ENCODE data around the gene NINJ1.
A peak's percentile ranks its signal among the peaks of the same experiment; 100 is the strongest.
"Not testable (repeated sequence)": the region's sequence is repeated elsewhere in the genome, so short reads cannot be mapped to it uniquely, and the experiment has no call there.

The NINJ1 gene

GRCh38 chr9:93149361-93149760, 15.3 kb upstream of the NINJ1 start:
- Histone ChIP-seq H2BK120ac (ENCODE audit: insufficient read depth, low read length, poor library complexity) (no peak overlapping the region), H2BK5ac (ENCODE audit: low read depth, low read length, poor library complexity) (no peak overlapping the region), H3K36me3 (ENCODE audit: control insufficient read depth in 1 of 2, insufficient read depth in 2 of 2, low read length in 2 of 2) (no peaks in the 10 kb centered on the region), H4K91ac (ENCODE audit: low read depth, low read length) (no peak overlapping the region), H3K4me2 (ENCODE audit: low read length) (no peak overlapping the region), H2AK5ac (ENCODE audit: low read length) (no peak overlapping the region), H3K79me1 (ENCODE audit: low read length) (no peaks in the 10 kb centered on the region), H3K9me3 (ENCODE audit: insufficient read depth, low read depth, low read length) (peaks cover 6% of the 10 kb centered on the region), H4K12ac (ENCODE audit: low read depth, low read length) (no peak overlapping the region), H3K18ac (ENCODE audit: low read length) (no peak overlapping the region), H3K27ac (ENCODE audit: low read depth, low read length) (no peak overlapping the region), H2BK12ac (ENCODE audit: low read length) (no peak overlapping the region), H4K8ac (ENCODE audit: low read depth, low read length) (no peak overlapping the region), H3K9ac (ENCODE audit: low read length) (no peak overlapping the region), H3K14ac (ENCODE audit: low read length) (no peak overlapping the region), H3K23ac (ENCODE audit: low read length) (no peak overlapping the region), H2AFZ (ENCODE audit: insufficient read depth, low read length, poor library complexity) (no peak overlapping the region), H3K4me3 (ENCODE audit: low read depth, low read length) (no peak overlapping the region), H3K27me3 (ENCODE audit: insufficient read depth, low read length) (no peaks in the 10 kb centered on the region), H3K4ac (ENCODE audit: low read depth, low read length) (no peak overlapping the region), H3K79me2 (ENCODE audit: control insufficient read depth, insufficient read depth, low read length, poor library complexity) (no peaks in the 10 kb centered on the region), H3K4me1 (ENCODE audit: control insufficient read depth in 1 of 2, insufficient read depth in 2 of 2, low read length in 2 of 2) (no peaks in the 10 kb centered on the region)
- no CpG with 5 or more reads among the region's 1 CpG for WGBS (ENCODE audit: extremely low coverage, insufficient coverage, insufficient read length)
- DNase-seq: peak in 1 of 2 donors; percentile 35

GRCh38 chr9:93148721-93149120, 14.7 kb upstream of the NINJ1 start:
- no peak overlapping the region for H2AK5ac ChIP-seq (ENCODE audit: low read length)
- H3K79me2 ChIP-seq (ENCODE audit: control insufficient read depth, insufficient read depth, low read length, poor library complexity): no peaks in the 10 kb centered on the region
- H3K9me3 ChIP-seq (ENCODE audit: insufficient read depth, low read depth, low read length): peaks cover 5% of the 10 kb centered on the region
- no peak overlapping the region for H3K23ac ChIP-seq (ENCODE audit: low read length)
- H3K4me2 ChIP-seq (ENCODE audit: low read length): no peak overlapping the region
- no peak overlapping the region for H3K18ac ChIP-seq (ENCODE audit: low read length)
- no peak for DNase-seq
- H3K36me3 ChIP-seq (ENCODE audit: control insufficient read depth in 1 of 2, insufficient read depth in 2 of 2, low read length in 2 of 2): no peaks in the 10 kb centered on the region
- H2AFZ ChIP-seq (ENCODE audit: insufficient read depth, low read length, poor library complexity): no peak overlapping the region
- H2BK5ac ChIP-seq (ENCODE audit: low read depth, low read length, poor library complexity): no peak overlapping the region
- H4K8ac ChIP-seq (ENCODE audit: low read depth, low read length): no peak overlapping the region
- H3K4ac ChIP-seq (ENCODE audit: low read depth, low read length): no peak overlapping the region
- no peak overlapping the region for H2BK12ac ChIP-seq (ENCODE audit: low read length)
- H4K91ac ChIP-seq (ENCODE audit: low read depth, low read length): no peak overlapping the region
- WGBS (ENCODE audit: extremely low coverage, insufficient coverage, insufficient read length): no CpG with 5 or more reads among the region's 2 CpGs
- no peak overlapping the region for H3K9ac ChIP-seq (ENCODE audit: low read length)
- peaks cover 0 to 3% of the 10 kb centered on the region in 2 experiments for H3K4me1 ChIP-seq (ENCODE audit: control insufficient read depth in 1 of 2, insufficient read depth in 2 of 2, low read length in 2 of 2)
- H3K4me3 ChIP-seq (ENCODE audit: low read depth, low read length): no peak overlapping the region
- no peak overlapping the region for H3K14ac ChIP-seq (ENCODE audit: low read length)
- H2BK120ac ChIP-seq (ENCODE audit: insufficient read depth, low read length, poor library complexity): no peak overlapping the region
- no peaks in the 10 kb centered on the region for H3K79me1 ChIP-seq (ENCODE audit: low read length)
- H3K27me3 ChIP-seq (ENCODE audit: insufficient read depth, low read length): no peaks in the 10 kb centered on the region
- no peak overlapping the region for H4K12ac ChIP-seq (ENCODE audit: low read depth, low read length)
- H3K27ac ChIP-seq (ENCODE audit: low read depth, low read length): no peak overlapping the region

GRCh38 chr9:93147632-93148031, 13.6 kb upstream of the NINJ1 start:
- Histone ChIP-seq H4K12ac (ENCODE audit: low read depth, low read length) (no peak overlapping the region), H2BK12ac (ENCODE audit: low read length) (no peak overlapping the region), H3K9ac (ENCODE audit: low read length) (no peak overlapping the region), H4K91ac (ENCODE audit: low read depth, low read length) (no peak overlapping the region), H2BK120ac (ENCODE audit: insufficient read depth, low read length, poor library complexity) (no peak overlapping the region), H3K4me2 (ENCODE audit: low read length) (no peak overlapping the region), H3K36me3 (ENCODE audit: control insufficient read depth in 1 of 2, insufficient read depth in 2 of 2, low read length in 2 of 2) (no peaks in the 10 kb centered on the region), H3K79me1 (ENCODE audit: low read length) (no peaks in the 10 kb centered on the region), H3K27me3 (ENCODE audit: insufficient read depth, low read length) (no peaks in the 10 kb centered on the region), H3K14ac (ENCODE audit: low read length) (no peak overlapping the region), H3K27ac (ENCODE audit: low read depth, low read length) (no peak overlapping the region), H3K23ac (ENCODE audit: low read length) (no peak overlapping the region), H3K4me1 (ENCODE audit: control insufficient read depth in 1 of 2, insufficient read depth in 2 of 2, low read length in 2 of 2) (peaks cover 0 to 4% of the 10 kb centered on the region in 2 experiments), H4K8ac (ENCODE audit: low read depth, low read length) (no peak overlapping the region), H2AFZ (ENCODE audit: insufficient read depth, low read length, poor library complexity) (no peak overlapping the region), H3K9me3 (ENCODE audit: insufficient read depth, low read depth, low read length) (peaks cover 5% of the 10 kb centered on the region), H3K4me3 (ENCODE audit: low read depth, low read length) (no peak overlapping the region), H3K4ac (ENCODE audit: low read depth, low read length) (no peak overlapping the region), H2AK5ac (ENCODE audit: low read length) (no peak overlapping the region), H3K18ac (ENCODE audit: low read length) (no peak overlapping the region), H3K79me2 (ENCODE audit: control insufficient read depth, insufficient read depth, low read length, poor library complexity) (no peaks in the 10 kb centered on the region), H2BK5ac (ENCODE audit: low read depth, low read length, poor library complexity) (no peak overlapping the region)
- no peak for DNase-seq
- no CpG with 5 or more reads among the region's 2 CpGs for WGBS (ENCODE audit: extremely low coverage, insufficient coverage, insufficient read length)

- H3K27ac ChIP-seq (ENCODE audit: low read depth, low read length); H4K91ac ChIP-seq (ENCODE audit: low read depth, low read length); H3K79me2 ChIP-seq (ENCODE audit: control insufficient read depth, insufficient read depth, low read length, poor library complexity); H3K18ac ChIP-seq (ENCODE audit: low read length); H2BK12ac ChIP-seq (ENCODE audit: low read length); H3K4me1 ChIP-seq (ENCODE audit: control insufficient read depth in 1 of 2, insufficient read depth in 2 of 2, low read length in 2 of 2); H4K12ac ChIP-seq (ENCODE audit: low read depth, low read length); H4K8ac ChIP-seq (ENCODE audit: low read depth, low read length); H3K36me3 ChIP-seq (ENCODE audit: control insufficient read depth in 1 of 2, insufficient read depth in 2 of 2, low read length in 2 of 2); H2BK120ac ChIP-seq (ENCODE audit: insufficient read depth, low read length, poor library complexity); H2BK5ac ChIP-seq (ENCODE audit: low read depth, low read length, poor library complexity); H3K27me3 ChIP-seq (ENCODE audit: insufficient read depth, low read length); H3K4ac ChIP-seq (ENCODE audit: low read depth, low read length); H3K79me1 ChIP-seq (ENCODE audit: low read length); H3K9ac ChIP-seq (ENCODE audit: low read length); H3K4me2 ChIP-seq (ENCODE audit: low read length); H3K9me3 ChIP-seq (ENCODE audit: insufficient read depth, low read depth, low read length); H3K4me3 ChIP-seq (ENCODE audit: low read depth, low read length); H3K14ac ChIP-seq (ENCODE audit: low read length); H2AK5ac ChIP-seq (ENCODE audit: low read length); H3K23ac ChIP-seq (ENCODE audit: low read length); H2AFZ ChIP-seq (ENCODE audit: insufficient read depth, low read length, poor library complexity): not testable (repeated sequence)
- no CpG with 5 or more reads among the region's 6 CpGs for WGBS (ENCODE audit: extremely low coverage, insufficient coverage, insufficient read length)
- peak in 1 of 2 donors; percentile 18 for DNase-seq
These were observed 12.6 kb upstream of the NINJ1 start for GRCh38 chr9:93146696-93147095.
